Measurements from ENCODE around the gene OR2F2. TPM values are rescaled to one million over a fixed set of nuclear protein-coding genes. Genes with fewer than 3 reads are reported as not detected.

Gene OR2F2
- polyA plus RNA-seq, 6 donors from 2014 or later, result not detected

GRCh38 chr7:143902332-143902899 is 32.6 kb upstream of the OR2F2 start:
- H3K4me3 Mint-ChIP-seq, result peak overlapping the region; percentile 86 to 99 (median 96)
- no peaks in the 10 kb centered on the region for H3K9me3 Mint-ChIP-seq
- no peak for ATAC-seq (ENCODE audit: low read depth in 2 of 2)
- no peak for DNase-seq
- peaks cover 6 to 10% (median 8%) of the 10 kb centered on the region in 3 donors for H3K27me3 Mint-ChIP-seq
- peak overlapping the region; percentile 67 to 97 (median 94) for H3K27ac Mint-ChIP-seq
- H3K36me3 Mint-ChIP-seq, result no peaks in the 10 kb centered on the region
- peaks cover 20 to 30% (median 25%) of the 10 kb centered on the region in 3 donors for H3K4me1 Mint-ChIP-seq

DNA sequence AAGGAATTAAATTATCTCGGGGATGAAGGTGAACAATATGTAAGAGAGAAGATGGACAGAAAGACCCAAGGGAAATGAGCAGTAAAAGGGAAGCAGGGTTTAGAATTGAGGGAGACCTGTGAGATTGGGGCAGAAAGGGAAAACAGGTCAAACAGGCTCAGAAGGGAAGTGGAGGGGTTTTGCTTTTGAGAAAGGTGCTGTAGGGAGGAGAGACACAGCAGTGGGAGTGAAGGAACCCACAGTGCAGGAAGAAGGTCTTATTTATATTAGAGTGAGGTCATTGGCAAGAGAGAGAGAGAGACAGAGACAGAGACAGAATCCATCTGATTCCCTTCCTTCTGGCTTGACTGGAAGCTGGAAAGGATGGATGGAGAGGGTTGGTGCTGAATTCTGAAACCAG is 29.5 kb upstream of the OR2F2 start:
- H3K27ac Mint-ChIP-seq, result no peak overlapping the region
- no peak for ATAC-seq (ENCODE audit: low read depth in 2 of 2)
- DNase-seq, result no peak
- H3K27me3 Mint-ChIP-seq, result peaks cover 10 to 24% (median 10%) of the 10 kb centered on the region in 3 donors
- H3K4me1 Mint-ChIP-seq, result peaks cover 11 to 17% (median 13%) of the 10 kb centered on the region in 3 donors
- H3K4me3 Mint-ChIP-seq, result no peak overlapping the region
- H3K36me3 Mint-ChIP-seq, result no peaks in the 10 kb centered on the region
- H3K9me3 Mint-ChIP-seq, result no peaks in the 10 kb centered on the region

DNA sequence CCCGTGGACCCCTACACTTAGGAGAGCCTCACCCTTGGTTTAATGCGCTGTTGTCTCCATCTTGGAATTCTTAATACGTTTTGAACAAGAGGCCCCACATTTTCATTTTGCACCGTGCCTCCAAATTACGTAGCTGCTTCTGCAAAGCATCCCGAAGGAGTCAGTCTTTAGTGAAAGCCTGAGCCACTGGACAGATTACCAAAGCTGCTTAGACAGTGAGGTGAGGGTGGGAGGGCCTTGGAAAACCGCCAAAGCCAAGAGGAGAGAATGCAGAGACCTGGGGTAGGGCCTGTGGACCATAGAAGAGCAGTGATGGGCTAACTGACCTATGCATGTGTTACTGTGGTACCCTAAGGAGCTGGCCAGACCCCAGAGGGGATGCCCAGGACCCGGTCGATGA is 28.9 kb upstream of the OR2F2 start:
- Mint-ChIP-seq H3K27me3 (peaks cover 10 to 26% (median 11%) of the 10 kb centered on the region in 3 donors), H3K27ac (no peak overlapping the region), H3K36me3 (no peaks in the 10 kb centered on the region), H3K4me1 (peaks cover 4 to 11% (median 7%) of the 10 kb centered on the region in 3 donors), H3K4me3 (no peak overlapping the region), H3K9me3 (no peaks in the 10 kb centered on the region)
- no peak for ATAC-seq (ENCODE audit: low read depth in 2 of 2)
- no peak for DNase-seq

DNA sequence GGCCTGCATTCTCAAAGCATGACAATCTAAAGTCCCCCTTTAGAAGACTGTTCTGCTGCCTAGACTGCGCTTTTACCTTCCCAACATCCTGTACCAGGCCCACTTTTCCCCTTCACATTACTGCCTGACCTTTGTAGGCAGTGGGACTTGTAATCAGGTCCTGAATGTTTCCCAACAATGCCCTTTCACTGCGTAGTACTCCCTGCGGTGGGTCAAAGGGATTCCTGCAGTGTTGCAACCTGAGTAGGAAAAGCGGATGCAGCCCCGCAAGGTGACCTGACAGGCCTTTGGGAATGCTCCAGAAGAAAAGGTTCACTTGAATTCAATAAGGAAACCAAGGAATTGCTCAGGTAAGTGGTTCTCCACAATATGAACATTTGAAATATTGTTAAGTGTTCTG is 28.1 kb upstream of the OR2F2 start:
- peaks cover 10 to 26% (median 11%) of the 10 kb centered on the region in 3 donors for H3K27me3 Mint-ChIP-seq
- H3K9me3 Mint-ChIP-seq, result no peaks in the 10 kb centered on the region
- ATAC-seq (ENCODE audit: low read depth in 2 of 2) (no peak), DNase-seq (no peak)
- H3K27ac Mint-ChIP-seq, result no peak overlapping the region
- no peak overlapping the region for H3K4me3 Mint-ChIP-seq
- peaks cover 0 to 5% (median 2%) of the 10 kb centered on the region in 3 donors for H3K4me1 Mint-ChIP-seq
- H3K36me3 Mint-ChIP-seq, result no peaks in the 10 kb centered on the region

GRCh38 chr7:143908120-143908519 is 26.9 kb upstream of the OR2F2 start:
- H3K36me3 Mint-ChIP-seq, result no peaks in the 10 kb centered on the region
- H3K4me3 Mint-ChIP-seq, result no peak overlapping the region
- H3K9me3 Mint-ChIP-seq, result no peaks in the 10 kb centered on the region
- peaks cover 10 to 26% (median 11%) of the 10 kb centered on the region in 3 donors for H3K27me3 Mint-ChIP-seq
- no peak for DNase-seq
- no peak for ATAC-seq (ENCODE audit: low read depth in 2 of 2)
- H3K27ac Mint-ChIP-seq, result no peak overlapping the region
- H3K4me1 Mint-ChIP-seq, result no peaks in the 10 kb centered on the region

GRCh38 chr7:143909863-143910262 is 25.2 kb upstream of the OR2F2 start:
- Mint-ChIP-seq H3K9me3 (no peaks in the 10 kb centered on the region), H3K27me3 (peaks cover 13 to 26% (median 18%) of the 10 kb centered on the region in 3 donors), H3K4me3 (no peak overlapping the region), H3K4me1 (no peaks in the 10 kb centered on the region), H3K27ac (no peak overlapping the region), H3K36me3 (no peaks in the 10 kb centered on the region)
- DNase-seq (no peak), ATAC-seq (ENCODE audit: low read depth in 2 of 2) (no peak)

- no peaks in the 10 kb centered on the region for H3K9me3 Mint-ChIP-seq
- no peaks in the 10 kb centered on the region for H3K36me3 Mint-ChIP-seq
- no peak overlapping the region for H3K4me3 Mint-ChIP-seq
- no peaks in the 10 kb centered on the region for H3K4me1 Mint-ChIP-seq
- peak overlapping the region in 1 of 6 donors; percentile 5 for H3K27ac Mint-ChIP-seq
- no peak for DNase-seq
- H3K27me3 Mint-ChIP-seq, result peaks cover 9 to 20% (median 13%) of the 10 kb centered on the region in 3 donors
- no peak for ATAC-seq (ENCODE audit: low read depth in 2 of 2)
Measured at GRCh38 chr7:143910473-143911248, 24.4 kb upstream of the OR2F2 start.

DNA sequence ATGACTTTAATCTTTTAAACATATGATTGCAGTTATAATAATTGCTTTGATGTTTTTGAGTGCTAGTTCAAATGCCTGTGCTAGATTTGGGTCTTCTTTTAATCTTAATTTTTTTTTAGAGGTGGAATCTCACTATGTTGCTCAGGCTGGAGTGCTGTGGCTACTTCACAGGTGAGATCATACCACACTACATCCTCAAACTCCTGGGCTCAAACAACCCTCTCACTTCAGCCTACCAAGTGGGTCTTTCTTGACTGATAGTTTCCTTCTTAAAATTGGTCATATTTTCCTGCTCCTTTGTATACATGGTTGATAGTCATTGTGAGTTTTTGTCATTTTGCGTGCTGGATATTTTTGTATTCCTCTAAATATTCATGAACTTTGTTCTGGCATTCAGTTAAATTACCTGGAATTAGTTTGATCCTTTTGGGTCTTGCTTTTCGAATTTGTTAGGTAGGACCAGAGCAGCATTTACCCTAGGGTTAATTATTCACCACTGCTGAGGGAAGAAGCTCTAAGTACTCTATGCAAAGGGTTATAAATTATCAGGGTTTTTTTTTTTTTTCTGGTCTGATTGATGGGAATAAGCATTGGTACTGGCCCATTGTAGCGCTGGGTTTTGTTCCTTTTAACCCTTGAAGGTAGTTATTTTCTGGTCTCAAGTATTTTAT is 21.0 kb upstream of the OR2F2 start:
- ATAC-seq (ENCODE audit: low read depth in 2 of 2) (no peak), DNase-seq (no peak)
- Mint-ChIP-seq H3K9me3 (peaks cover 0 to 6% (median 0%) of the 10 kb centered on the region in 7 donors), H3K4me3 (no peak overlapping the region), H3K27me3 (peaks cover 4 to 28% (median 28%) of the 10 kb centered on the region in 3 donors), H3K36me3 (no peaks in the 10 kb centered on the region), H3K27ac (no peak overlapping the region), H3K4me1 (no peaks in the 10 kb centered on the region)

- H3K27me3 Mint-ChIP-seq, result peaks cover 8 to 38% (median 28%) of the 10 kb centered on the region in 3 donors
- no peaks in the 10 kb centered on the region for H3K4me1 Mint-ChIP-seq
- ATAC-seq (ENCODE audit: low read depth in 2 of 2) (no peak), DNase-seq (no peak)
- H3K9me3 Mint-ChIP-seq, result peaks cover 0 to 6% (median 0%) of the 10 kb centered on the region in 7 donors
- H3K27ac Mint-ChIP-seq, result no peak overlapping the region
- H3K4me3 Mint-ChIP-seq, result no peak overlapping the region
- H3K36me3 Mint-ChIP-seq, result no peaks in the 10 kb centered on the region
Measured at GRCh38 chr7:143914938-143915652, 19.9 kb upstream of the OR2F2 start.

DNA sequence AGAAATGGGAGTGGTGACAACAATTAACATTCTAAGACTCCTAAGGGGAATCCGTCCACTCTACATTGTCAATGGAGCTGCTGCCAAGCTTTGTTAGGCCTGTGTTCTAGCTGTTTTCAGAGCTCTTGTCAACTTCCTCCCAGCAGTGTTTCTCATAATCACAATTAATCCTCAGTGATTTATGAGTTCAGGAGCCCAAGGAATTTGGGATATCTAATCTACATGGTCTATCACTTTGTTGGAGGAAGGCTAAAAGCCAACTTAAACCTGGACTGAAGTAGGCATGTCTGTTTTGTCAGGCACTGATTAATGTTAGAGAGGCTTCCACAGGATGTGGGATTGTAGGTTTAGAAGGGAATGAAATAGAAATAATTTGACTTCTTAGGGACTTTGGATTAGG is 10.2 kb upstream of the OR2F2 start:
- no peak for ATAC-seq (ENCODE audit: low read depth in 2 of 2)

GRCh38 chr7:143929224-143929920 is 5.7 kb upstream of the OR2F2 start:
- Mint-ChIP-seq H3K36me3 (peaks cover 0 to 8% of the 10 kb centered on the region in 2 donors), H3K4me3 (no peak overlapping the region), H3K27ac (no peak overlapping the region), H3K4me1 (no peaks in the 10 kb centered on the region), H3K27me3 (peaks cover 0 to 6% (median 0%) of the 10 kb centered on the region in 3 donors), H3K9me3 (peaks cover 5 to 16% (median 9%) of the 10 kb centered on the region in 7 donors)
- no peak for ATAC-seq (ENCODE audit: low read depth in 2 of 2)
- no peak for DNase-seq

More for the DNA sequence above, 10.2 kb upstream of the OR2F2 start:
- no peaks in the 10 kb centered on the region for H3K4me1 Mint-ChIP-seq
- H3K27ac Mint-ChIP-seq, result no peak overlapping the region
- H3K36me3 Mint-ChIP-seq, result no peaks in the 10 kb centered on the region
- no peaks in the 10 kb centered on the region for H3K9me3 Mint-ChIP-seq
- H3K27me3 Mint-ChIP-seq, result peaks cover 19 to 20% (median 20%) of the 10 kb centered on the region in 3 donors
- no peak overlapping the region for H3K4me3 Mint-ChIP-seq
- DNase-seq, result no peak

GRCh38 chr7:143931739-143932138 is 3.3 kb upstream of the OR2F2 start:
- Mint-ChIP-seq H3K27me3 (peaks cover 4 to 14% (median 12%) of the 10 kb centered on the region in 3 donors), H3K4me3 (no peak overlapping the region), H3K4me1 (no peaks in the 10 kb centered on the region), H3K9me3 (peaks cover 5 to 25% (median 12%) of the 10 kb centered on the region in 7 donors), H3K36me3 (peaks cover 0 to 8% of the 10 kb centered on the region in 2 donors), H3K27ac (peak overlapping the region in 1 of 6 donors; percentile 3)
- ATAC-seq (ENCODE audit: low read depth in 2 of 2) (no peak), DNase-seq (no peak)
